Stimulated activated CD8-positive, alpha-beta memory T cell treated with anti-CD3 and anti-CD28 coated beads, Interleukin-12 subunit alpha, Interleukin-12 subunit beta, amount 100 ng/mL, for 1 hour (primary cell): Measurements from ENCODE around the gene HLA-DQA1.
"Not testable (repeated sequence)": the region's sequence is repeated elsewhere in the genome, so short reads cannot be mapped to it uniquely, and the experiment has no call there.

Source experiments
- DNase-seq: peaks from one replicate; pipeline ENCODE4 v3.0.0-alpha.2; 2020; ENCODE audit warnings: low read depth

The HLA-DQA1 gene

GRCh38 chr6:32622545-32623401, 14.4 kb upstream of the HLA-DQA1 start:
- peak; percentile 14 for DNase-seq

GRCh38 chr6:32623693-32624092, 13.5 kb upstream of the HLA-DQA1 start:
- DNase-seq = no peak

- no peak for DNase-seq
These were observed 12.6 kb upstream of the HLA-DQA1 start for GRCh38 chr6:32624565-32624964.

GRCh38 chr6:32625137-32625536, 12.1 kb upstream of the HLA-DQA1 start:
- no peak for DNase-seq

GRCh38 chr6:32627249-32627648, 10.0 kb upstream of the HLA-DQA1 start:
- DNase-seq = no peak

GRCh38 chr6:32627831-32628230, 9.4 kb upstream of the HLA-DQA1 start:
- no peak for DNase-seq

- not testable (repeated sequence) for DNase-seq
These were observed 7.4 kb upstream of the HLA-DQA1 start for GRCh38 chr6:32629793-32630192.

GRCh38 chr6:32635526-32636123, 1.6 kb upstream of the HLA-DQA1 start:
- no peak for DNase-seq

GRCh38 chr6:32637883-32638282, 677 bp downstream of the HLA-DQA1 start:
- DNase-seq = no peak

- no peak for DNase-seq
These were observed 1.5 kb downstream of the HLA-DQA1 start for GRCh38 chr6:32638532-32639219.

- DNase-seq = no peak
These were observed 2.5 kb downstream of the HLA-DQA1 start for GRCh38 chr6:32639440-32640394.

GRCh38 chr6:32641122-32641521, 3.9 kb downstream of the HLA-DQA1 start:
- DNase-seq = no peak

- not testable (repeated sequence) for DNase-seq
These were observed 4.8 kb downstream of the HLA-DQA1 start for GRCh38 chr6:32641785-32642719.

- no peak for DNase-seq
These were observed 5.5 kb downstream of the HLA-DQA1 start for GRCh38 chr6:32642720-32643106.

GRCh38 chr6:32643904-32644303, 6.7 kb downstream of the HLA-DQA1 start:
- no peak for DNase-seq

GRCh38 chr6:32645047-32645703, 8.0 kb downstream of the HLA-DQA1 start:
- DNase-seq = no peak

- DNase-seq = no peak
These were observed 18.1 kb downstream of the HLA-DQA1 start for GRCh38 chr6:32655203-32655710.

GRCh38 chr6:32657329-32657728, 20.1 kb downstream of the HLA-DQA1 start:
- not testable (repeated sequence) for DNase-seq

GRCh38 chr6:32657819-32658218, 20.6 kb downstream of the HLA-DQA1 start:
- DNase-seq = not testable (repeated sequence)
